ENCODE results near the gene ZNF74.
"Not testable (repeated sequence)": the region's sequence is repeated elsewhere in the genome, so short reads cannot be mapped to it uniquely, and the experiment has no call there.

- TF ChIP-seq, protein P1, sequence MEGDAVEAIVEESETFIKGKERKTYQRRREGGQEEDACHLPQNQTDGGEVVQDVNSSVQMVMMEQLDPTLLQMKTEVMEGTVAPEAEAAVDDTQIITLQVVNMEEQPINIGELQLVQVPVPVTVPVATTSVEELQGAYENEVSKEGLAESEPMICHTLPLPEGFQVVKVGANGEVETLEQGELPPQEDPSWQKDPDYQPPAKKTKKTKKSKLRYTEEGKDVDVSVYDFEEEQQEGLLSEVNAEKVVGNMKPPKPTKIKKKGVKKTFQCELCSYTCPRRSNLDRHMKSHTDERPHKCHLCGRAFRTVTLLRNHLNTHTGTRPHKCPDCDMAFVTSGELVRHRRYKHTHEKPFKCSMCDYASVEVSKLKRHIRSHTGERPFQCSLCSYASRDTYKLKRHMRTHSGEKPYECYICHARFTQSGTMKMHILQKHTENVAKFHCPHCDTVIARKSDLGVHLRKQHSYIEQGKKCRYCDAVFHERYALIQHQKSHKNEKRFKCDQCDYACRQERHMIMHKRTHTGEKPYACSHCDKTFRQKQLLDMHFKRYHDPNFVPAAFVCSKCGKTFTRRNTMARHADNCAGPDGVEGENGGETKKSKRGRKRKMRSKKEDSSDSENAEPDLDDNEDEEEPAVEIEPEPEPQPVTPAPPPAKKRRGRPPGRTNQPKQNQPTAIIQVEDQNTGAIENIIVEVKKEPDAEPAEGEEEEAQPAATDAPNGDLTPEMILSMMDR (conservative IDR thresholded peaks at IDR 0.05) = not testable (repeated sequence)
- not testable (repeated sequence) for TF ChIP-seq EZH2 (IDR thresholded peaks at IDR 0.05; ENCODE audit: low read depth)
Measured at GRCh38 chr22:20372406-20372854, 21.5 kb upstream of the ZNF74 start.

All from PC-9 (cell line).